OCI-LY7 (cell line): ENCODE data around the gene APBB1IP. TPM values are rescaled to one million over a fixed set of nuclear protein-coding genes. Genes with fewer than 3 reads are reported as not detected.
A peak's percentile ranks its signal among the peaks of the same experiment; 100 is the strongest.

ENCODE experiments used
- BruUV-seq: library from RNA; stranded (reverse); fragments of 400-500 nt; replicated peaks from 2 replicates; lab custom pipeline; 2021; lab: Mats Ljungman, UMichigan
- CTCF ChIA-PET: fragments of 300-600 bp; sonication (Branson Sonifier 250); formaldehyde crosslinking; loops from one replicate; lab custom pipeline; 2022; ENCODE audit warnings: antibody characterized with exemption; ENCODE audit not compliant: unreplicated experiment; lab: Charles Lee
- POLR2A ChIA-PET: fragments of 300-600 bp; sonication (Branson Sonifier 250); formaldehyde crosslinking; loops from one replicate; lab custom pipeline; 2022; ENCODE audit warnings: antibody characterized with exemption; lab: Charles Lee
- DNase-seq: peaks from one replicate; pipeline ENCODE4 v3.0.0-alpha.2; 2015; ENCODE audit warnings: low spot score
- H2AFZ ChIP-seq: fragments of 200-600 bp; sonication (generic), shearing (Covaris generic); 2 replicates; pipeline ENCODE4 v1.6.1; 2014; ENCODE audit warnings: mild to moderate bottlenecking, antibody characterized with exemption, low read length, moderate library complexity
- H3K27ac ChIP-seq: fragments of 200-600 bp; sonication (generic); 2 replicates; pipeline ENCODE4 v1.5.1; 2014; ENCODE audit warnings: mixed run types, low read depth, mild to moderate bottlenecking, moderate library complexity, low read length, inconsistent platforms; ENCODE audit not compliant: poor library complexity, severe bottlenecking
- H3K36me3 ChIP-seq: fragments of 200-600 bp; sonication (generic); 2 replicates; pipeline ENCODE4 v1.6.1; 2014; ENCODE audit warnings: mild to moderate bottlenecking, antibody characterized with exemption, low read length, moderate library complexity, mixed read lengths; ENCODE audit not compliant: insufficient read depth
- H3K4me1 ChIP-seq: fragments of 200-600 bp; sonication (generic); 2 replicates; pipeline ENCODE4 v1.5.1; 2014; ENCODE audit warnings: mild to moderate bottlenecking, low read length; ENCODE audit not compliant: insufficient read depth, poor library complexity, severe bottlenecking
- H3K4me2 ChIP-seq: fragments of 200-600 bp; sonication (generic); 2 replicates; pipeline ENCODE4 v1.6.1; 2014; ENCODE audit warnings: mild to moderate bottlenecking, low read length
- H3K4me3 ChIP-seq: fragments of 200-600 bp; sonication (generic); 2 replicates; pipeline ENCODE4 v1.5.1; 2014; ENCODE audit warnings: mild to moderate bottlenecking, low read depth, low read length; ENCODE audit not compliant: poor library complexity, severe bottlenecking
- H3K79me2 ChIP-seq: fragments of 200-600 bp; sonication (generic); 2 replicates; pipeline ENCODE4 v1.6.1; 2016; ENCODE audit warnings: low read depth, mild to moderate bottlenecking, low read length, moderate library complexity, mixed read lengths; ENCODE audit not compliant: insufficient read depth
- H3K9me2 ChIP-seq: fragments of 200-600 bp; sonication (generic); 2 replicates; pipeline ENCODE4 v1.6.1; 2016; ENCODE audit warnings: mild to moderate bottlenecking, low read length, mixed read lengths; ENCODE audit not compliant: insufficient read depth
- H3K9me3 ChIP-seq: fragments of 200-600 bp; sonication (generic); 2 replicates; pipeline ENCODE4 v1.6.1; 2014; ENCODE audit warnings: mild to moderate bottlenecking, mixed run types, low read length, mixed read lengths
- H4K20me1 ChIP-seq: fragments of 200-600 bp; sonication (generic); 2 replicates; pipeline ENCODE4 v1.6.1; 2014; ENCODE audit warnings: mild to moderate bottlenecking, antibody characterized with exemption, low read length, moderate library complexity, mixed read lengths; ENCODE audit not compliant: insufficient read depth
- EZH2phosphoT487 ChIP-seq: fragments of 200-600 bp; sonication (generic); IDR thresholded peaks from 2 replicates; pipeline ENCODE4 v1.6.1; 2018; ENCODE audit warnings: low read depth, borderline replicate concordance, mild to moderate bottlenecking, mixed run types, antibody characterized with exemption, low read length, moderate library complexity, mixed read lengths
- intact Hi-C: fragments of 100-400 bp; cut with micrococcal nuclease; formaldehyde crosslinking; loops from one replicate; pipeline ENCODE4 v1.10.0; 2022; ENCODE audit not compliant: unreplicated experiment
- total RNA-seq, 2 experiments: library from RNA; depleted of rRNA in 1 of 2; stranded (reverse); fragments of >200 nt in 1 of 2; shearing (Covaris generic) in 1 of 2; gene quantifications; 2 replicates each; pipeline ENCODE4 v1.2.3, GENCODE V29; 2014 to 2022
- TF ChIP-seq, protein P1 (sequence below): fragments of 200-600 bp; sonication (generic); conservative IDR thresholded peaks from 2 replicates; pipeline ENCODE4 v1.5.1; 2014; ENCODE audit warnings: mild to moderate bottlenecking, antibody characterized with exemption, low read length, moderate library complexity, mixed read lengths

The APBB1IP gene
- total RNA-seq, 2 experiments from 2014 or later, result 65.8 to 167 TPM

- peaks cover 56% of the 10 kb centered on the region for H3K4me1 ChIP-seq
- peaks cover 88% of the 10 kb centered on the region for H3K79me2 ChIP-seq
These were observed 1.9 kb downstream of the APBB1IP start for GRCh38 chr10:26440088-26440470.

DNA sequence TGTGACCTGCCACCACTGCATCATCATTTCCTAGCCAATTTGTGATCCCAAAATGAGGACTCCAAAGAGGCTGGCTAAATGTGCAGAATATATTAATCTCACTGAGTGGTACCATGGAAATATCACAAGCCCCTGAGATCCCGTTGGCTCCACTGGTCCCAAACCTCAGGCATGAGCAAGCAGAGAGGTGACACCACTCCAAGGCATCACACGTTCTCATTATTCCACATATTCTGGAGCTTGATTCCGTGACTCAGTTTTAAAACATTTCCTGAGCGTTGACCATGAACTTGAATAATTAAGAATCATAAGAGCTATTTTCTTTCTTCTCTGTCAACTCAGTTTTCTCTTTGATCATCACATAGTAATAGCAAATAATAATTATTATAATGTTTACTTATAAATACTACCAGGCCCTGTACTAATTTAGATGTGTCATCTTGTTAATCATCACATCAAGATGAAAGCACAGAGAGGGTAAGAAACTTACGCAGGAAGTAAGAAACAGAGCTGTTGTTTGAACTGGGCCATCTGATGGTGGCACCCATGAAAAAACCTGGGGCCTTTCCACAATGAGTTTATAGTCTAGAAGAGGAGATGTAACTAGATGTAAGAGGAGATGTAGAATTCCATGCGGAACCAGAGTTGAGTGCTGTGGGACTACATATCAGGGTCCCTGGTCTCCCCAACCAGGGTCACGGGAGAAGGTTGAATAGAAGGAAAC, 3.5 kb downstream of the APBB1IP start:
- intact Hi-C loops, result no loop called here
- TF ChIP-seq EZH2phosphoT487, result no peak
- TF ChIP-seq, protein P1, sequence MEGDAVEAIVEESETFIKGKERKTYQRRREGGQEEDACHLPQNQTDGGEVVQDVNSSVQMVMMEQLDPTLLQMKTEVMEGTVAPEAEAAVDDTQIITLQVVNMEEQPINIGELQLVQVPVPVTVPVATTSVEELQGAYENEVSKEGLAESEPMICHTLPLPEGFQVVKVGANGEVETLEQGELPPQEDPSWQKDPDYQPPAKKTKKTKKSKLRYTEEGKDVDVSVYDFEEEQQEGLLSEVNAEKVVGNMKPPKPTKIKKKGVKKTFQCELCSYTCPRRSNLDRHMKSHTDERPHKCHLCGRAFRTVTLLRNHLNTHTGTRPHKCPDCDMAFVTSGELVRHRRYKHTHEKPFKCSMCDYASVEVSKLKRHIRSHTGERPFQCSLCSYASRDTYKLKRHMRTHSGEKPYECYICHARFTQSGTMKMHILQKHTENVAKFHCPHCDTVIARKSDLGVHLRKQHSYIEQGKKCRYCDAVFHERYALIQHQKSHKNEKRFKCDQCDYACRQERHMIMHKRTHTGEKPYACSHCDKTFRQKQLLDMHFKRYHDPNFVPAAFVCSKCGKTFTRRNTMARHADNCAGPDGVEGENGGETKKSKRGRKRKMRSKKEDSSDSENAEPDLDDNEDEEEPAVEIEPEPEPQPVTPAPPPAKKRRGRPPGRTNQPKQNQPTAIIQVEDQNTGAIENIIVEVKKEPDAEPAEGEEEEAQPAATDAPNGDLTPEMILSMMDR, result no peak
- no peak overlapping the region for H2AFZ ChIP-seq
- BruUV-seq, result no TSS peak
- H3K4me1 ChIP-seq, result peaks cover 56% of the 10 kb centered on the region
- DNase-seq, result peak; percentile 27
- CTCF ChIA-PET, result interaction anchor here (1.1 kb wide), 1 partner anchor 16 kb away, joined by 3 read pairs; no protein-coding TSS in a partner anchor
- H3K9me2 ChIP-seq, result no peaks in the 10 kb centered on the region
- peaks cover 19% of the 10 kb centered on the region for H3K9me3 ChIP-seq
- peak overlapping the region; percentile 77 for H3K4me2 ChIP-seq
- H3K27ac ChIP-seq, result peak overlapping the region; percentile 92
- peaks cover 79% of the 10 kb centered on the region for H3K36me3 ChIP-seq
- H3K4me3 ChIP-seq, result peak overlapping the region; percentile 93
- no peaks in the 10 kb centered on the region for H4K20me1 ChIP-seq
- POLR2A ChIA-PET, result interaction anchor here (0.9 to 3.8 kb wide), 12 partner anchors 11 to 52 kb away, joined by 3 to 26 read pairs (median 5); no protein-coding TSS in a partner anchor
- H3K79me2 ChIP-seq, result peaks cover 93% of the 10 kb centered on the region

More at GRCh38 chr10:26440088-26440470, 1.9 kb downstream of the APBB1IP start:
- ChIA-PET CTCF (no interaction called here), POLR2A (interaction anchor here (0.9 to 3.8 kb wide), 9 partner anchors 9 to 104 kb away, joined by 3 to 26 read pairs (median 7); no protein-coding TSS in a partner anchor)
- Histone ChIP-seq H3K4me2 (peak overlapping the region; percentile 77), H3K4me3 (peak overlapping the region; percentile 93), H3K9me3 (0 out of 2 replicates have a peak, but pooled peaks cover 6% of the 10 kb centered on the region), H2AFZ (no peak overlapping the region), H4K20me1 (no peaks in the 10 kb centered on the region), H3K36me3 (peaks cover 63% of the 10 kb centered on the region), H3K9me2 (no peaks in the 10 kb centered on the region), H3K27ac (peak overlapping the region; percentile 92)
- TF ChIP-seq, protein P1, result no peak
- no peak for TF ChIP-seq EZH2phosphoT487
- intact Hi-C loops, result no loop called here
- peak; percentile 24 for DNase-seq
- no TSS peak for BruUV-seq
